Kidney epithelial cell (primary cell): ENCODE results near the gene LACC1. TPM values are rescaled to one million over a fixed set of nuclear protein-coding genes. Genes with fewer than 3 reads are reported as not detected.

ENCODE experiments used
- DNase-seq: peaks from one replicate; pipeline ENCODE4 v3.0.0-alpha.2; 2010; ENCODE audit warnings: low read depth
- H3K27me3 ChIP-seq: 2 replicates; pipeline ENCODE4 v1.6.0; 2011; ENCODE audit warnings: low read length; ENCODE audit not compliant: control insufficient read depth, insufficient read depth
- H3K36me3 ChIP-seq: 2 replicates; pipeline ENCODE4 v1.5.1; 2011; ENCODE audit warnings: low read length; ENCODE audit not compliant: control insufficient read depth, insufficient read depth
- H3K4me3 ChIP-seq: 2 replicates; pipeline ENCODE4 v1.5.1; 2011; ENCODE audit warnings: low read depth, mild to moderate bottlenecking, control low read depth, low read length
- CTCF ChIP-seq: IDR thresholded peaks from 2 replicates; pipeline ENCODE4 v1.5.1; 2011; ENCODE audit warnings: mild to moderate bottlenecking, moderate library complexity, low read length, control low read depth, inconsistent platforms; ENCODE audit not compliant: insufficient read depth, poor library complexity, severe bottlenecking
- total RNA-seq: library from RNA; depleted of rRNA; stranded (reverse); fragments of >200 nt; gene quantifications from 2 replicates; pipeline ENCODE4 v1.2.3, GENCODE V29; 2015

Gene LACC1
- total RNA-seq, 1 donor from 2014 or later: 15.2 TPM

DNA sequence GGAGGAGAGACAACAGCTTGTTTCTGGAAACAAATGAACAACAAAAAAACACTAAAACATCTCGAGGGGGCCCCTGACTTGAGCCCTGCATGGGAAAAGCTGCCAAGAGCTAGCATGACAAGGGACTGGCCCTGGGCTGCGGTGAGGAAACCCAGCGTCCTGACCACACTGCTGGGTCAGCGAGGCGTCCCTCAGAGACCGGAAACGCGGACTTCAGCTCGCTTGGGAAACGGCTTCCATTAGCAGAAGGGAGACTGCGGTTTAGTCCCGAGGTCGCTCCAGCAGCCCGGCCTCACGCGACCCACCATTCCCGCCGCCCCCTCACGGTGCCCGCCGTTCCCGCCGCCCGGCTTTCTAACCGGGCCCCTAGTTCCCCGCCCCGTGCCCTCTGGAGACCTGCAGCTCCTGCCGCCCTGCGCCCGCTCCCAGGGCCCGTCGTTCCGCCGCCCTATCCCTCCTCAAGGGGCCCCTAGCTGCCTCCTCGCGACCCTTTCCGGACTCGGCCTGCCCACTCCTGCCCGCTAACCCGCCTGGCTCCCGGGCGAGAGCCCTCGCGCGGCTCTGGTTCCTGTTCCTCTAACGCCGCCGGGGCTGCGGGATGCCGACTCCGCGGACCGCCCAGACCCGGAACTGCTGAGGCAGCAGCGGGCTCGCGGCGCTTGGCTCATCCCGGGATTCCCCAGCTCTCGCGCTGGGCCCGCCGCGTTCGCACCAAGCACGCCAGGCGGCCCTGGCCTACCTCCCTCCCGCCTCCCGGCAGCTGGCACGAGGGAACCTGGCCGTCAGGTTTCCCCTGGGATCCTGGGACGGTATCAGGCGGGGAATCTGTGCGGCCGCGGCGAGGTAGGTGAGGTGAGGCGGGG lies 581 bp upstream of the LACC1 start, which contains the start of gene CCDC122:
Gene CCDC122 (minus strand): TSS at position 849 of the 863 bp plus-strand sequence. CDS start 10,364 bp downstream, outside the sequence.
- no peaks in the 10 kb centered on the region for H3K27me3 ChIP-seq
- DNase-seq: peak; percentile 47
- H3K4me3 ChIP-seq: peak within 1 kb of the TSS; percentile 88
- TF ChIP-seq CTCF: no peak
- no peaks in the 10 kb centered on the region for H3K36me3 ChIP-seq

GRCh38 chr13:43880214-43880855 lies 631 bp downstream of the LACC1 start:
- Histone ChIP-seq H3K27me3 (no peaks in the 10 kb centered on the region), H3K36me3 (no peaks in the 10 kb centered on the region), H3K4me3 (peak overlapping the region; percentile 88)
- DNase-seq: no peak
- TF ChIP-seq CTCF: no peak

DNA sequence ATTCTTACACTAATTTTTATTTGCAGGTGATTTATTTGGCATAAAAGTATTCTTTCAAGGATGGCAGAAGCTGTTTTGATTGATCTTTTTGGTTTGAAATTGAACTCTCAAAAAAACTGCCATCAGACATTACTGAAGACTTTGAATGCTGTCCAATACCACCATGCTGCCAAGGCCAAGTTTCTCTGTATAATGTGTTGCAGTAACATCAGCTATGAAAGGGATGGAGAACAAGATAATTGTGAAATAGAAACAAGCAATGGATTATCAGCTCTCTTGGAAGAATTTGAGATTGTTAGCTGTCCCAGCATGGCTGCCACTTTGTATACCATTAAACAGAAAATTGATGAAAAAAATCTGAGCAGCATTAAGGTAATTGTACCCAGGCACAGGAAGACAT lies 1.2 kb downstream of the LACC1 start:
- Histone ChIP-seq H3K4me3 (no peak overlapping the region), H3K27me3 (no peaks in the 10 kb centered on the region)

GRCh38 chr13:43881580-43881979 lies 1.9 kb downstream of the LACC1 start:
- H3K36me3 ChIP-seq: no peaks in the 10 kb centered on the region
- no peaks in the 10 kb centered on the region for H3K27me3 ChIP-seq
- TF ChIP-seq CTCF: no peak
- DNase-seq: no peak
- no peak overlapping the region for H3K4me3 ChIP-seq

More for the DNA sequence above, 1.2 kb downstream of the LACC1 start:
- H3K36me3 ChIP-seq: no peaks in the 10 kb centered on the region
- TF ChIP-seq CTCF: no peak
- no peak for DNase-seq

DNA sequence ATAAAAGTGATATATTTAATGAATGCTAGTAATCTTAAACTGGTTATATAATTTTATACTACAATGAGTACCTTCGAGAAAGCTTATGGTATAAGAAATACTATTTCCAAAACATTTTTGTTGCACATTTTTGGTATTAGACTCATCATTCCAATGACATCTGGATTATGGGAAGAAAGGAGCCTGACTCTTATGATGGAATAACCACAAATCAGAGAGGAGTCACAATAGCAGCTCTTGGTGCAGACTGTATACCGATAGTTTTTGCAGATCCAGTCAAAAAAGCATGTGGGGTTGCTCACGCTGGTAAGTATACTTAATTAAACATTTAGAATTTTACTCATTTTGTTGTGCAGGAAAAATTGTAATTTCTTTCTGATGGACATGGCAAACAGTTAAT lies 3.9 kb downstream of the LACC1 start:
- H3K27me3 ChIP-seq: no peaks in the 10 kb centered on the region
- no peak overlapping the region for H3K4me3 ChIP-seq
- DNase-seq: no peak
- TF ChIP-seq CTCF: no peak
- no peaks in the 10 kb centered on the region for H3K36me3 ChIP-seq

DNA sequence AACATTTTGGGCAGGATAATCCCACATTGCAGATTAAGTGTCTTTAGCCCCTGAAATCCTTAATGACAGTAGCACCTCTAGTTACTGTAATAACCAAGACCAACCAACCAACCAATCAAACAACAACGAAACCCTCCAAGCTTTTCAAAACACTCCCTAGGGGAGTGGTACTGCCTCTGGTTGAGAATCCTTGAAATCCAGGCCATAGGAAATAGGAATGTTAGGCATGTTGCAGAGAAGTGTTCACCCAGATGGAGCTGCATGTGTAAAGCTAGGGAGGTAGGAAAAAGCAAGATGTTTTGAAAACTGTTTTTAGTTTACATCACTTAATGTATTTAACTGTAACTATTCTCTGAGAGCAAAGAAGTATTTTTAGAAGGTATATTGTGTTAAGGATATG lies 4.5 kb downstream of the LACC1 start:
- H3K27me3 ChIP-seq: no peaks in the 10 kb centered on the region
- DNase-seq: no peak
- no peak overlapping the region for H3K4me3 ChIP-seq
- no peaks in the 10 kb centered on the region for H3K36me3 ChIP-seq
- no peak for TF ChIP-seq CTCF
